GM19395 (cell line): Measurements from ENCODE around the gene PMIS2.

Experiments used
- ATAC-seq: cut with Tn5 transposase; IDR thresholded peaks from one replicate; pipeline ENCODE4 v1.9.1; 2021; ENCODE audit warnings: mild to moderate bottlenecking, moderate library complexity; ENCODE audit not compliant: unreplicated experiment

PMIS2 gene

DNA sequence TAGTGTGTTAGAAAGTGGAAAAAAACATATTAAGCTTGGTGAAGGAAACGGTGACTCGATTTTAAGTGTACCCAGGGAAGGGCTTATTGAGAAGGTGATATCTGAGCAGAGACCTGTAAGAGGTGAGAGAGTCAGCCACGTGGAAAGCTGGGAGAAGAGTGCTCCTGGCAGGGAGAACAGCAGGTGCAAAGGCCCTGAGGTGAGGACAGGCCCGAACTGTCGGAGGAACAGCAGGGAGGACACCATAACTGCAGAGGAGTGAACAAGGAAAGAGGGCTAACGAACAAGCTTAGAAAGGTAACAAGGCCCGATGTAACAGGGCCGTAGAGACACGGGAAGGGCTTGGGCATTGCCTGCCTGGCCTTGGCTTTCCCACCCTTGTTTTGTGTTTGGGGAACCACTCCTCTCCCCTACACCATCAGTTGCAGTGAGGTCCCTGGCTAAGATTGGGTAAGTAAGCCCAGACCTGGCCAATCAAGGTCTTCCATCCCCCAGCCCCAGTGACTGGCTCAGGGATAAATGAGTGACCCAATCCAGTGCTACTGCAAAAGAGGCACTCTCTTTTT, 29.9 kb upstream of the PMIS2 start:
- ATAC-seq: no peak

- no peak for ATAC-seq
Observed at GRCh38 chr19:35556846-35557538, 29.0 kb upstream of the PMIS2 start.

GRCh38 chr19:35557539-35558399, 28.2 kb upstream of the PMIS2 start:
- no peak for ATAC-seq

- no peak for ATAC-seq
Observed at GRCh38 chr19:35558400-35559280, 27.3 kb upstream of the PMIS2 start.

DNA sequence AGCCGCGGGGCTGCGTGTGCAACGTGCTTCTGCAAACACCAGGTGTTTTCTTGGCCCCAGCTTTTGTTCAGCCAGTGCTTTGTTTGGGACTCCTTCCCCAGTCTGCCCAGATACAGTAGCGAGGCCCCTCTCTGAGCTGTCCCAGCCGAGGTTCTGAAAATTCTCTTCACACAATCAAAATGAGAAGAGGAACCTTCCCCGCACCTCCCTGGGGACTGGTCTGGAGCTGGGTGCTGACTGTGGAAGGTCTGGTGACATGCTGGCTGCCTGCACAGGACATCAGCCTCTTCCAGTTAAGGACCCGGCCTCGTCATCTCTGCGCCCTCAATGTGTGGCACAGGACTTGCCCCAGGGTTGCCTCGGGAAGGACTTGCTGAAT, 26.7 kb upstream of the PMIS2 start:
- no peak for ATAC-seq

DNA sequence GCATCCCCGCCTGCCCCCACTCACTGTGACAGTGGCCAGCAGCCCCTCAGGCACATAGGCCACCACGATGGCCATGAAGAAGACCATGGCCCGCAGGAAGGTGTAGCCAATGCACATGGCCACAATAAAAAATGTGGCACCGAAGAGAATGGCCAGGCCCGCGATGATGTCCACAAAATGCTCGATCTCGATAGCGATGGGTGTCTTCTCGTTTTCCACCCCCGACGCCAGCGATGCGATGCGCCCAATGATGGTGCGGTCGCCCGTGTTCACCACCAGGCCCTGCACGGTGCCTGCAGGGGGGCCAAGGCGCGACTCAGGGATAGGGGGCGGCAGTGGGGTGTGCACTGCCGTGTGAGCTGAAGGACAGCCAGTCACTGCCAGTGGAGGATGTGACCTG, 26.2 kb upstream of the PMIS2 start:
- no peak for ATAC-seq

GRCh38 chr19:35560271-35560670, 25.7 kb upstream of the PMIS2 start:
- no peak for ATAC-seq

- ATAC-seq: no peak
Observed at GRCh38 chr19:35560677-35561076, 25.3 kb upstream of the PMIS2 start.

- no peak for ATAC-seq
Observed at GRCh38 chr19:35561436-35561835, 24.5 kb upstream of the PMIS2 start.

GRCh38 chr19:35562336-35562735, 23.6 kb upstream of the PMIS2 start:
- ATAC-seq: no peak

- no peak for ATAC-seq
Observed at GRCh38 chr19:35562776-35563175, 23.2 kb upstream of the PMIS2 start.

DNA sequence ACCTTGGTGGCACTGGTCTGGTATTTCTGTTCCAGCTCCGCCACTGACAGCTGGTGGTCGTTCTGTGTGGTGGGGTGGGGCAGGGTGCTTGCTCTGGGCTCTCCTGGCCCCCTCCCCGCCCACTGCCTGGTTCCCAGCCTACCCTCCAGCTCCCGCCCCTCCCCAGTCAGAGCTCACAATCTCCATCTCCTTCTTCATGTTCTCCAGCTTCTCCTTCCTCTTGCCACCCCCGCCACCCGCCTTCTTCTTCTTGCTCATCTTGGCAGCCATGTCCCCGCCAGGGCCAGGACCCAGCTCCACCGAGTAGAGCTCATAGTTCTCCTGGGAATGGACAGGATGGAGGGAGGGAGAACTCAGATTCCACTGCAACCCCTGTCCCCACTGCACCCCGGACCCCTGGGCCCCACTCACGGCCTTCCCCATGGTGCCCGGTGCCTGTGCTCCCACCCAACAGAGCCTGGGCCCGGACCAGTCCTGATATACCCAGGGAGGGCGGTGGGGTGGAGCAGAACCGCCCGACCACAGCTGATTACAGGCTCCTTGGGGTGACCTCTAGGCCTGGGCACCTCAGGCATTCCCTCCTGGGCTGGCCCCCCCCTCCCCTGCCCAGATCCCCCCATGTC, 22.7 kb upstream of the PMIS2 start, which contains the start of gene ATP4A:
ATP4A (minus strand) TSS at position 452 of the 623 bp plus-strand sequence; CDS start at position 423, 29 bp downstream.
- no peak for ATAC-seq

DNA sequence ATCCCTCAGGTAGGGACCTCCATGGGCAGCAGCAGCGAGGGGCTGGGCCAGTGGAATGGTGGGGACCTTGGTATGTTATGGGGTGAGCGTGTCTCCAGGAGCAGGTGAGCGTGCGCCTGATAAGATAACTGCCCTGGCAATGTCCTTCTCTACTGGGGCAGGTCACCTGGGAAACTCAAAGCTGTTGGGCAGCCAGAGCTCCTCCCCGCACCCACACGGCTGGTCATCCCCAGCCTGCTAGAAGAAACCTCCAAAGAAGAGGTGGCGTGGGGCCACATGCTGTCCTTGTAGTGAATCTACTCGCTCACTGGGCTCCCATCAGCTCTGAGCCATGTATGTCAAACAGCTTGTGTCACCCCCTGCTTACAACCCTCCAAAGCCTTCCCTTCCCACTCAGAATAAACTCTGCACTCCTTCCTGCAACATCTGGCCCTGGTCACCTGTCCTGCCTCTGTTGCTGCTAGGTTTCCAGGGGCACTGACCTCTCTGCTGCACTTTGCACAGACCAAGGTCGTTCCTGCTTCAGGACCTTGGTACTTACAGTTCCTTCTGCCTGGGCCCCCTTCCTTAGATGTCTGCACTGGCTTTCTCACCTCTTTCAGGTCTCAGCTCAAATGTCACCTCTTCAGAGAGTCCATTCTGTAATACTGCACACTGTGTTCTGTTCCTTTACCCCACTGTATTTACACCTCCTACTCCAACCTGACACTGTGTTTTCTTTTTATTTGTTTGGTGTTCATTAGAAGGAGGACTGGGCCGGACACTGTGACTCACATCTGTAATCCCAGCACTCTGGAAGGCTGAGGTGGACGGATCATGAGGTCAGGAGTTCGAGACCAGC, 20.7 kb upstream of the PMIS2 start:
- ATAC-seq: no peak

GRCh38 chr19:35566738-35567137, 19.2 kb upstream of the PMIS2 start:
- ATAC-seq: no peak

- ATAC-seq: no peak
Observed at GRCh38 chr19:35569281-35569781, 16.6 kb upstream of the PMIS2 start.

GRCh38 chr19:35571406-35571965, 14.5 kb upstream of the PMIS2 start:
- no peak for ATAC-seq

- no peak for ATAC-seq
Observed at GRCh38 chr19:35577918-35578317, 8.1 kb upstream of the PMIS2 start.

DNA sequence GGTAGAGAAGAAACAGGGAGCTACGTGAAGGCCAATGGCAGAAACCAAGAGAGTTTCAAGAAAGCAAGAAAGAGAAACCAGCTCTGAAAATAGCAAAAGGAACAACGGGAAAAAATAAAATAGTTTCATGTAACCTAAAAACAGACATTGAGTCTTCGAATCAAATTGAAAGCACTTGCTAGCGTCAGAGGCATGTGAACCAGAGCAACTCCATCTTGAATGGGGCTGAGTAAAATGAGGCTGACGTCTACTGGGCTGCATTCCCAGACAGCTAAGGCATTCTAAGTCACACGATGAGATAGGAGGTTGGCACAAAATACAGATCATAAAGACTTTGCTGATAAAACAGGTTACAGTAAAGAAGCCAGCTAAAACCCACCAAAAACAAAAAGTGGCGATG, 7.3 kb upstream of the PMIS2 start:
- ATAC-seq: no peak

- no peak for ATAC-seq
Observed at GRCh38 chr19:35582760-35583159, 3.2 kb upstream of the PMIS2 start.
